Transverse colon (tissue), 3 donors: Measurements from ENCODE around the gene CIRBP.

Experiments
- CTCF ChIP-seq, 5 experiments: fragments of 200-600 bp in 3 of 5; fragments of 450-650 bp in 2 of 5; sonication (generic) in 3 of 5; IDR thresholded peaks; 1 replicate in 2 of 5; 2 replicates in 3 of 5; pipeline ENCODE4 v1.5.1; 2016 to 2017; ENCODE audit warnings: antibody characterized with exemption in 5 of 5, inconsistent platforms in 3 of 5, mild to moderate bottlenecking in 2 of 5, moderate library complexity in 1 of 5
- EP300 ChIP-seq: sonication (generic); formaldehyde crosslinking; IDR thresholded peaks from one replicate; pipeline ENCODE4 v1.6.1; 2017; ENCODE audit warnings: antibody characterized with exemption, low read depth

DNA sequence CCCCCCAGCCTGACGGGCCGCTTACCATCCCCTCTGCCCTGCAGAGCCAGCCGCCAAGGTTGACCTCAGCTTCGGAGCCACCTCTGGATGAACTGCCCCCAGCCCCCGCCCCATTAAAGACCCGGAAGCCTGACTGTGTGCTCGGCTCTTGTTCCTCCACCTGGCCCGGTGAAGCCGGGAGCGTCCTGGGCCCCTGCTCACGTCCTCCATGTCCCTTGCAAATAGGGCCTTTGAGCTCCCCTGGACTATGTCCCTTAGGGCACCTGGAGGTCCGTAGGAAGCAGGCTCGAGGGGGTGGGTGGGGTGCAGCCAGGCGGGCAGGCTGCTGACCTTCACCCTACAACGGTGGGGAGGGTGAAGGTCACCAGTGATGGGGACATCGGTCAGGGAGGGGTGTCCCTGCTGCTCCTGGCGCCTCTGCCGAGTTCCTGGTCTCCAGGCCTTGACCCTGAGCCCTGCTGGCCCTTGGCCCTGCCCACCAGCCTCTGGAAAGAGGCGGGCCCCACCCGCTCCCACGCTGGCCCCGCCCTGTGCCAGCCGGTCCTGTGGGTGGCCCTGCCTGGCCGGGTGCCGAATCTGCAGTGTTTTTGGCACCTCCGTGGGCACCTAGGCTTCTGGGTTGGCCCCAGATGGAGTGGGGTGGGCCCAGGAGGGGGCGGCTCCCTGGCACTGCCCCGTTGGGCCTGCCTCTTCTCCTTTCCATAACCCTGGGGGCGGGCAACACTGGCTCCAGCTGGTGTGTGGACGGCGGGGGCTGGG lies 24.3 kb upstream of the CIRBP start:
- TF ChIP-seq CTCF (IDR thresholded peaks at IDR 0.05) = peak in 2 of 5 experiments; percentile 1 to 2
- peak; percentile 38 for TF ChIP-seq EP300
